HG02759 (cell line): Measurements from ENCODE around the gene RTN1.
A peak's percentile ranks its signal among the peaks of the same experiment; 100 is the strongest.

Source experiments
- ATAC-seq: cut with Tn5 transposase; IDR thresholded peaks from one replicate; pipeline ENCODE4 v1.9.1; 2021; ENCODE audit warnings: mild to moderate bottlenecking, moderate library complexity; ENCODE audit not compliant: unreplicated experiment

The RTN1 gene

DNA sequence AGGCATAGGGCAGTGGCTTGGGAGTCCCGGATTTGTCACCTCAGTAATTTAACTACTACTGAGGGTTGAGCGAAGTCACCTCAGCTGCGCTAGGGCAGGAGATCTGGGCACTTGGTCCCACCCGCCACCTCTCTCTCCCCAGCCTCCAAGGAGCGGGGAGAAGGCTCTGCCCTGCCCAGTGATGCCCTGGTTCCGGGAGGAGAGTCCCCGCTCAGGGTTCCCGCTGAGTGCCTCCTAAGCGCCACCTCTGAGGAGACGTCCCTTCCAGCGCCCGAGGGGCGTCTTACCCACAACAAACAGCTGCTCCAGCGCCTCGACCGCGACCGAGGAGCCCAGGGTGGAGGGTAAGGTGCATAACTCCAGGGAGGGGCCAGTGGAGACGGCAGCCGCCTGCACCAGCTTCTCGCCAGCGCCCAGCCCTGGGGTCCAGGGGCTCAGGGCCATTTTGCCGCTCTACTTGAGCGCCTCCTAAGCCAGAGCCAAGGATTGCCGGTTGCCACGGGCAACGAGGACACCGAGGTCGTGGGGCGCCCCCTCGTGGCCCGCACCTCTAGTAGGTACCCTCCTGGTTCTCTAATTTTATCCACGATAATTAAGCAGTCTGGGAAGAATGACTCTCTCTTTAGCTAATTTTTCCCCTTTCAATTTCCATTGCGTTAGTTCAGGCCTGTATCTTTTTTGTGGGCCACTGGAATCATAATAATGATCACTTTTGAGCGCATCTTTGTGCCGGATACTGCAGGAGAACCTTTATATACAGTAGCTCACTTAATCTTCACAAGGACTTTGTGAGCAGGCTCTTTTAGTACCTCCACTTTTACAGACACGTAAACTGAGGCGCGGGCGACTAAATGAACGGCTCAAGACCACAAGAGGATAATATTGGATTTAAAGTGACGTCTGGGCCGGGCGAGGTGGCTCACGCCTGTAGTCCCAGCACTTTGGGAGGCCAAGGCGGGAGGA is 294.0 kb downstream of the RTN1 start, which contains the start of gene CCDC175:
Gene CCDC175 (minus strand): TSS at position 481 of the 963 bp plus-strand sequence. CDS start 37 bp downstream, at position 444.
- ATAC-seq, result peak; percentile 100

DNA sequence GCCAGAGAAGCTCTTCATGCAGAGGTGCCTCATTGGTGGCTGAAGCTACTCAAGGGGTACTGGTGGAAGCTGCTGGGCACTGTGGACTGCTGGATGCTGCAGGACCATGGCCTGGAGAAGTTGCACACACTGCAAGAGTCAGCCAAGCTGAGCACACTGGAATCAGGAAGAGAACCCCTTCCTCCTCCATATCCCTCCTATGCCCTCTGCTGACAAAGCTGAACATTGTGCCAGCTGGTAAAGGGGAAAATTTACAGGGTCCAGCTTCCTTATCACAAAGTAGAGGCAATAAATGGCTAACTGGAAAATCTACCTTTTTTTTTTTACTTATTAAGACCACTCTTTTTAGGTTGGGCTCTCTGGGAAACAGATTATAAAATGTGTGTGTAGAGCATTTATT is 300.5 kb downstream of the RTN1 start:
- ATAC-seq, result no peak

DNA sequence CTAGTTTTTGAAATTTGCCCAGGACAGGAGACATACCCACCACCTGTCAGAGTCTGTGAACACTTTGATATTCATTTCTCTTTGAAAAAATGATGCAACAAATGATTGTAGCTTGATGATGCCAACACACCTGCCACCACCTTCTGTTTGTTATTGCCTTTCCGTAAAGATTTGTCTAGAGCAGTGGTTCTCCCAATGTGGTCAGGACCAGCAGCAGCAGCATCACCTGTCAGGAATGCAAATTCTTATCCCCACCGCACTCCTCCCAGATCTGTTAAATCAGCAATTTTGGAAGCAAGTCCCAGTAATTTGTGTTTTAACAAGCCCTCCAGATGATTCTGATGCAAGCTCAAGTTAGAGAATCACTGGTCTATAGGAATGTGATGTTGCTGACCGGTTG is 303.9 kb downstream of the RTN1 start:
- no peak for ATAC-seq

DNA sequence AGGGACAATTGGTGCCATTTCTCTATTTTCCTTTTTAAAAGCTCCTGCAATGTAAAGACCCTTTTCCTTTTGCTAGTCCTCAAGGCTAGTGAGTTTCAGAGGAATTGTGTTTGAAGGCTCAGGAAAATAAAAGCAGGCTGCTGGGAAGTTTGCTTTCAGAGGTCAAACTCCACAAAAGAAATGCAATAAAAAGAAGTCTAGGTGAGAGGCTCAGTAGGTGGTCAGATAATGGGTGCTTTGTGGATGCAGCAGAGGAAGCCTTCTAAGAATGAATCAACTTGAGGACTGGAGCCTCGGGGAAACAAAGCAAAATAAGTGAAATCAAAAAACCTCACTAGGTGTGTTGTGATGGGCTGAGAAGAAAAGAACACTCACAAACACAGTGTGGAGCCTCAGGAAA is 304.3 kb downstream of the RTN1 start:
- no peak for ATAC-seq

DNA sequence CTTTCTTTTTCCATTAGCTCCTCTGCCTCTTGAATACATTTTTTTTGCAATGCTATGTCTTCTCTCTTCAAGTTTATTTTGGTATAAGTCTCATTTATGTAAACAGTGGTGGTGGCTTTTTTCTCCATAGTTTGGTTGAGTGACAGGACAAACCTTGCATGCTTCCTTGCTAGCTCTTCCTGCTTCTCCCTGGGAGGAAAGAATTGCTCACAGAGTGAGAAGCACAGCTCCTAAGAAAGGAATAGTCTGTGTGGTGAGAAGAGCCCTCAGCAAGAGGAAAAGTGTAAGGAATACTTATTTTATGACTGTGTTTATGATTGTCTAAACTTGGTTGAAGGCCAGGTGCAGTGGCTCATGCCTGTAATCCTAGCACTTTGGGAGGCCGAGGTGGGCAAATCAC is 305.5 kb downstream of the RTN1 start:
- no peak for ATAC-seq

DNA sequence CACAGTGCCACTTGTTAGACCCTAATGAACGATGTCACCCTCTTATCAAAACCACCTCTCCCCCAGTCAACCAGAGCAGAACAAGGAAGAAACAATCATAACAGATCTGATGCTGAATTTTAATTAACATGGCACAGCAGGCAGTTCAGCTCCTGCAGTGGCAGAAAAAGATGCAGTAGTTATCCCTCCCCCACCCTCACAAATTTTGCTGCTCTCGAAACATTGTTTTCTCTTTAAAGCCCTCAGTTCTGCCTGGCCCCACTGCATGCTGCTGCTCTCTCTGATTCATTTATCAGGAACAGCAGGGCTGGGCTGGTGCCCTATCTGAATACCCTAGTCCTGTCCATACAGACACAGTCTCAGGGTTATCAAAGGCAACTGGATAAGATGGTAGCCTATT is 306.2 kb downstream of the RTN1 start:
- ATAC-seq, result no peak

DNA sequence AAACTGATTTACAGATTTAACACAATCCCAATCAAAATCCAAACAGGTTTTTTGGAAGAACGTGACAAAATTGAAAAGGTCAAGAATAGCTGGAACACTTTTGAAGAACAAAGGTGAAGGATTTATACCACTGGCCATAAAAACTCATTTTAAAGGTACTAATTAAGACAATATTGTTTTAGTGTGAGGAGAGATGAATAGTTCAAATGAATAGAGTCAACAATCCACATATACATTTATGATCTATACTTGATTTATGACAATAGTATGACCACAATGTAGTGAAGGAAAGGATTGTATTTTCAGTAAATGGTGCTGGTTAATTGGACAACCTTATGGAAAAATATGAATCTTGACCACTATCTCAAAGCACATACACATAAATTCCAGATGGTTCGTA is 323.3 kb downstream of the RTN1 start:
- ATAC-seq, result no peak
